Measurements from ENCODE around the gene MELTF. TPM values are rescaled to one million over a fixed set of nuclear protein-coding genes. Genes with fewer than 3 reads are reported as not detected.

The MELTF gene
- total and polyA plus RNA-seq, 2 of the 13 experiments (the other 11 are each of a cell fraction or from before 2014, with no cell fraction given), result 3.2 to 7.5 TPM

DNA sequence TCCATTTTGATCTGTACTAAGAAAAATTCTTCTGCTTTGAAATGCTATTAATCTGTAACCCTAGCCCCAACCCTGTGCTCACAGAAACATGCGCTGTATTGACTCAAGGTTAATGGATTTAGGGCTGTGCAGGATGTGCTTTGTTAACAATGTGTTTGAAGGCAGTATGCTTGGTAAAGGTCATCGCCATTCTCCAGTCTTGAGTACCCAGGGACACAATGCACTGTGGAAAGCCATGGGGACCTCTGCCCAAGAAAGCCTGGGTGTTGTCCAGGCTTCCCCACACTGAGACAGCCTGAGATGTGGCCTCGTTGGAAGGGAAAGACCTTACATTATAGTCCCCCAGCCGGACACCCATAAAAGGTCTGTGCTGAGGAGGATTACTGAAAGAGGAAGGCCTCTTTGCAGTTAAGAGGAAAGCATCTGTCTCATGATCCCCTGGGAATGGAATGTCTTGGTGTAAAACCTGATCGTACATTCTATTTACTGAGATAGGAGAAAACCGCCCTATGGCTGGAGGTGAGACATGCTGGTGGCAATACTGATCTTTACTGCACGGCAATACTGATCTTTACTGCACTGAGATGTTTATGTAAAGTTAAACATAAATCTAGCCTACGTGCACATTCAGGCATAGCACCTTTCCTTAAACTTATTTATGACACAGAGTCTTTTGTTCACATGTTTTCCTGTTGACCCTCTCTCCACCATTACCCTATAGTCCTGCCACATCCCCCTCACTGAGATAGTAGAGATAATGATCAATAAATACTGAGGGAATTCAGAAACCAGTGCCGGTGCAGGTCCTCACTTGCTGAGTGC, 67.3 kb downstream of the MELTF start (continued):
- TF ChIP-seq ZNF703 (CRISPR knock-in tag; IDR thresholded peaks at IDR 0.05; ENCODE audit: borderline replicate concordance) (0 out of 2 replicates have a peak, but pooled peaks have one; percentile 35), MLX (CRISPR knock-in tag; IDR thresholded peaks at IDR 0.05) (peak; percentile 96), ZSCAN12 (CRISPR knock-in tag; IDR thresholded peaks at IDR 0.05) (no peak), ZC3H4 (CRISPR knock-in tag; IDR thresholded peaks at IDR 0.05; ENCODE audit: borderline replicate concordance) (no peak), KLF12 (CRISPR knock-in tag; IDR thresholded peaks at IDR 0.05; ENCODE audit: borderline replicate concordance) (no peak), KLF11 (CRISPR knock-in tag; IDR thresholded peaks at IDR 0.05) (no peak), KDM3A (CRISPR knock-in tag; IDR thresholded peaks at IDR 0.05; ENCODE audit: low read depth) (peak; percentile 53; the same call in 1 of the 2 replicates), HMG20B (CRISPR knock-in tag; conservative IDR thresholded peaks at IDR 0.05) (0 out of 2 replicates have a peak, but pooled peaks have one; percentile 58), ZNF138 (CRISPR knock-in tag; IDR thresholded peaks at IDR 0.05; ENCODE audit: low read depth) (no peak), SP1 (IDR thresholded peaks at IDR 0.05) (no peak), SP1 (CRISPR knock-in tag; IDR thresholded peaks at IDR 0.05) (no peak), TP53 (CRISPR knock-in tag; conservative IDR thresholded peaks at IDR 0.05) (no peak), TEAD3 (CRISPR knock-in tag; optimal IDR thresholded peaks at IDR 0.05; ENCODE audit: borderline replicate concordance) (peak; percentile 85), TCF7 (IDR thresholded peaks at IDR 0.05; ENCODE audit: low read depth) (peak; percentile 91), NR3C1 (CRISPR knock-in tag; IDR thresholded peaks at IDR 0.05) (no peak), ZNF362 (CRISPR knock-in tag; IDR thresholded peaks at IDR 0.05; ENCODE audit: borderline replicate concordance) (no peak; the same call in 1 of the 2 replicates), TRIM22 (IDR thresholded peaks at IDR 0.05) (no peak), RFXANK (CRISPR knock-in tag; IDR thresholded peaks at IDR 0.05) (no peak), KDM5B (CRISPR knock-in tag; IDR thresholded peaks at IDR 0.05; ENCODE audit: borderline replicate concordance) (no peak), NFIC (IDR thresholded peaks at IDR 0.05; ENCODE audit: low read length) (peak; percentile 71)
- TF ChIP-seq, protein P1, sequence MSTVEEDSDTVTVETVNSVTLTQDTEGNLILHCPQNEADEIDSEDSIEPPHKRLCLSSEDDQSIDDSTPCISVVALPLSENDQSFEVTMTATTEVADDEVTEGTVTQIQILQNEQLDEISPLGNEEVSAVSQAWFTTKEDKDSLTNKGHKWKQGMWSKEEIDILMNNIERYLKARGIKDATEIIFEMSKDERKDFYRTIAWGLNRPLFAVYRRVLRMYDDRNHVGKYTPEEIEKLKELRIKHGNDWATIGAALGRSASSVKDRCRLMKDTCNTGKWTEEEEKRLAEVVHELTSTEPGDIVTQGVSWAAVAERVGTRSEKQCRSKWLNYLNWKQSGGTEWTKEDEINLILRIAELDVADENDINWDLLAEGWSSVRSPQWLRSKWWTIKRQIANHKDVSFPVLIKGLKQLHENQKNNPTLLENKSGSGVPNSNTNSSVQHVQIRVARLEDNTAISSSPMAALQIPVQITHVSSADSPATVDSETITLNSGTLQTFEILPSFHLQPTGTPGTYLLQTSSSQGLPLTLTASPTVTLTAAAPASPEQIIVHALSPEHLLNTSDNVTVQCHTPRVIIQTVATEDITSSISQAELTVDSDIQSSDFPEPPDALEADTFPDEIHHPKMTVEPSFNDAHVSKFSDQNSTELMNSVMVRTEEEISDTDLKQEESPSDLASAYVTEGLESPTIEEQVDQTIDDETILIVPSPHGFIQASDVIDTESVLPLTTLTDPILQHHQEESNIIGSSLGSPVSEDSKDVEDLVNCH (CRISPR knock-in tag; IDR thresholded peaks at IDR 0.05), result peak; percentile 82; the same call in 1 of the 2 replicates
- TF ChIP-seq, protein P2, sequence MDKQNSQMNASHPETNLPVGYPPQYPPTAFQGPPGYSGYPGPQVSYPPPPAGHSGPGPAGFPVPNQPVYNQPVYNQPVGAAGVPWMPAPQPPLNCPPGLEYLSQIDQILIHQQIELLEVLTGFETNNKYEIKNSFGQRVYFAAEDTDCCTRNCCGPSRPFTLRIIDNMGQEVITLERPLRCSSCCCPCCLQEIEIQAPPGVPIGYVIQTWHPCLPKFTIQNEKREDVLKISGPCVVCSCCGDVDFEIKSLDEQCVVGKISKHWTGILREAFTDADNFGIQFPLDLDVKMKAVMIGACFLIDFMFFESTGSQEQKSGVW (CRISPR knock-in tag; IDR thresholded peaks at IDR 0.05; ENCODE audit: borderline replicate concordance), result no peak
- TF ChIP-seq, protein P3, sequence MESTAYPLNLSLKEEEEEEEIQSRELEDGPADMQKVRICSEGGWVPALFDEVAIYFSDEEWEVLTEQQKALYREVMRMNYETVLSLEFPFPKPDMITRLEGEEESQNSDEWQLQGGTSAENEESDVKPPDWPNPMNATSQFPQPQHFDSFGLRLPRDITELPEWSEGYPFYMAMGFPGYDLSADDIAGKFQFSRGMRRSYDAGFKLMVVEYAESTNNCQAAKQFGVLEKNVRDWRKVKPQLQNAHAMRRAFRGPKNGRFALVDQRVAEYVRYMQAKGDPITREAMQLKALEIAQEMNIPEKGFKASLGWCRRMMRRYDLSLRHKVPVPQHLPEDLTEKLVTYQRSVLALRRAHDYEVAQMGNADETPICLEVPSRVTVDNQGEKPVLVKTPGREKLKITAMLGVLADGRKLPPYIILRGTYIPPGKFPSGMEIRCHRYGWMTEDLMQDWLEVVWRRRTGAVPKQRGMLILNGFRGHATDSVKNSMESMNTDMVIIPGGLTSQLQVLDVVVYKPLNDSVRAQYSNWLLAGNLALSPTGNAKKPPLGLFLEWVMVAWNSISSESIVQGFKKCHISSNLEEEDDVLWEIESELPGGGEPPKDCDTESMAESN (CRISPR knock-in tag; conservative IDR thresholded peaks at IDR 0.05), result 0 out of 2 replicates have a peak, but pooled peaks have one; percentile 44

Measured in HepG2 (cell line).